Smooth muscle cell of the brain vasculature (primary cell): ENCODE data around the gene CRYBA1.
"Not testable (repeated sequence)": the region's sequence is repeated elsewhere in the genome, so short reads cannot be mapped to it uniquely, and the experiment has no call there.

Experiments used
- DNase-seq: peaks from one replicate; pipeline ENCODE4 v3.0.0-alpha.2; 2012; ENCODE audit warnings: low read depth, low spot score

CRYBA1 gene

GRCh38 chr17:29237476-29238132, 9.1 kb upstream of the CRYBA1 start:
- no peak for DNase-seq

GRCh38 chr17:29238133-29238850, 8.4 kb upstream of the CRYBA1 start:
- no peak for DNase-seq

GRCh38 chr17:29240477-29240876, 6.2 kb upstream of the CRYBA1 start:
- DNase-seq: no peak

- DNase-seq: peak; percentile 93
Measured at GRCh38 chr17:29240968-29241963, 5.4 kb upstream of the CRYBA1 start.

GRCh38 chr17:29242051-29242450, 4.6 kb upstream of the CRYBA1 start:
- DNase-seq: no peak

- DNase-seq: no peak
Measured at GRCh38 chr17:29242790-29243189, 3.9 kb upstream of the CRYBA1 start.

GRCh38 chr17:29243792-29244191, 2.9 kb upstream of the CRYBA1 start:
- DNase-seq: no peak

GRCh38 chr17:29245401-29245800, 1.3 kb upstream of the CRYBA1 start:
- DNase-seq: no peak

GRCh38 chr17:29247219-29247618, 560 bp downstream of the CRYBA1 start:
- DNase-seq: no peak

GRCh38 chr17:29248845-29249244, 2.2 kb downstream of the CRYBA1 start:
- no peak for DNase-seq

GRCh38 chr17:29250666-29251065, 4.0 kb downstream of the CRYBA1 start:
- no peak for DNase-seq

- no peak for DNase-seq
Measured at GRCh38 chr17:29251184-29251583, 4.5 kb downstream of the CRYBA1 start.

GRCh38 chr17:29252101-29252791, 5.6 kb downstream of the CRYBA1 start:
- no peak for DNase-seq

- no peak for DNase-seq
Measured at GRCh38 chr17:29253037-29253436, 6.4 kb downstream of the CRYBA1 start.

GRCh38 chr17:29255926-29256522, 9.4 kb downstream of the CRYBA1 start:
- no peak for DNase-seq

GRCh38 chr17:29256735-29257466, 10.2 kb downstream of the CRYBA1 start:
- no peak for DNase-seq

- DNase-seq: no peak
Measured at GRCh38 chr17:29257756-29258155, 11.1 kb downstream of the CRYBA1 start.

GRCh38 chr17:29263916-29264315, 17.3 kb downstream of the CRYBA1 start:
- DNase-seq: no peak

GRCh38 chr17:29271980-29272379, 25.3 kb downstream of the CRYBA1 start:
- DNase-seq: not testable (repeated sequence)

- no peak for DNase-seq
Measured at GRCh38 chr17:29273924-29274323, 27.3 kb downstream of the CRYBA1 start.
